GM12873 (cell line): ENCODE measurements around the gene GABBR2.

Experiments used
- TF ChIP-seq, protein P1 (sequence below): IDR thresholded peaks from 2 replicates; pipeline ENCODE4 v1.5.1; 2012; ENCODE audit warnings: low read depth, mild to moderate bottlenecking, moderate library complexity, low read length, control low read depth; ENCODE audit not compliant: insufficient read depth; ENCODE audit errors: missing control alignments

The GABBR2 gene

GRCh38 chr9:98730871-98731270 is 22.1 kb upstream of the GABBR2 start:
- TF ChIP-seq, protein P1, sequence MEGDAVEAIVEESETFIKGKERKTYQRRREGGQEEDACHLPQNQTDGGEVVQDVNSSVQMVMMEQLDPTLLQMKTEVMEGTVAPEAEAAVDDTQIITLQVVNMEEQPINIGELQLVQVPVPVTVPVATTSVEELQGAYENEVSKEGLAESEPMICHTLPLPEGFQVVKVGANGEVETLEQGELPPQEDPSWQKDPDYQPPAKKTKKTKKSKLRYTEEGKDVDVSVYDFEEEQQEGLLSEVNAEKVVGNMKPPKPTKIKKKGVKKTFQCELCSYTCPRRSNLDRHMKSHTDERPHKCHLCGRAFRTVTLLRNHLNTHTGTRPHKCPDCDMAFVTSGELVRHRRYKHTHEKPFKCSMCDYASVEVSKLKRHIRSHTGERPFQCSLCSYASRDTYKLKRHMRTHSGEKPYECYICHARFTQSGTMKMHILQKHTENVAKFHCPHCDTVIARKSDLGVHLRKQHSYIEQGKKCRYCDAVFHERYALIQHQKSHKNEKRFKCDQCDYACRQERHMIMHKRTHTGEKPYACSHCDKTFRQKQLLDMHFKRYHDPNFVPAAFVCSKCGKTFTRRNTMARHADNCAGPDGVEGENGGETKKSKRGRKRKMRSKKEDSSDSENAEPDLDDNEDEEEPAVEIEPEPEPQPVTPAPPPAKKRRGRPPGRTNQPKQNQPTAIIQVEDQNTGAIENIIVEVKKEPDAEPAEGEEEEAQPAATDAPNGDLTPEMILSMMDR, result no peak

DNA sequence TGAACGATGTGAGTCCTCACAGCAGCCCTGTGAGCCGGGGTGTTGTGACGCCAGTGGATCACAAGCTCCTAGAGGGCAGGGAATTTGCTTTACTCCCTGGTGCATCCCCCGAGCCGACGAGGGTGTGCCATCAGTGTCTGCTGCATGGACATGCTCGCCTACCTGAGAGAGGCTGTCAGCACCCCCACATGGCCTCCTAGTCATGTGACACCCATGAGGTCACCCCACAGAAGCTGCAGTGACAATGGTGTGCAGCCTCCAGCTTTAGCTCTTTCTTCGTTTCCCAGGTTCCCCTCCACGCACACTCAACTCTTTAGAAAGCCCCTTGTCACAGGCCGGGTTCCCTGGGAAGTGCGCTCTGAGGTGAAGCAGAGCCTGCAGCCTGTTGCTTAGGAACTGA is 19.8 kb upstream of the GABBR2 start:
- TF ChIP-seq, protein P1, result no peak

DNA sequence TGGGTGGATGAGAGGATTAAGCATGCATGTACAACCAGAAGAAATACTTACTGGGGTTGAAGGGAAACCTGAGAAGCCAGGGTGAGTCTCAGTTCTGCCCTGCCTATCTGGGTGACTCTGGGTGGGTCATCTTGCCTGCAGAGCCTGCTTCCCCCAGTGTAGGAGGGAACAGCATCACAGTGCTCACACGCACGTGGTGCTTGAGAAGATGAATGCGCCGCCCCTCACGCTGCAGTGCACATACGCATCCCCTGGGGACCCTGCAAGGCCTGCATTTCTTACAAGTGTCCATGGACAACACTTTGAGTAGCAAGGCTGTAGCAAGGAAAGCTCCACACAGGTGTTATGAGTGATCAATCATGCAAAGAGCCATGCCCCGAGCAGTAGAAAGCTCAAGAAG is 18.7 kb upstream of the GABBR2 start:
- TF ChIP-seq, protein P1, result no peak

- TF ChIP-seq, protein P1, result no peak
Observed at GRCh38 chr9:98726735-98727134, 18.0 kb upstream of the GABBR2 start.

GRCh38 chr9:98724810-98725530 is 16.2 kb upstream of the GABBR2 start:
- TF ChIP-seq, protein P1, result no peak

DNA sequence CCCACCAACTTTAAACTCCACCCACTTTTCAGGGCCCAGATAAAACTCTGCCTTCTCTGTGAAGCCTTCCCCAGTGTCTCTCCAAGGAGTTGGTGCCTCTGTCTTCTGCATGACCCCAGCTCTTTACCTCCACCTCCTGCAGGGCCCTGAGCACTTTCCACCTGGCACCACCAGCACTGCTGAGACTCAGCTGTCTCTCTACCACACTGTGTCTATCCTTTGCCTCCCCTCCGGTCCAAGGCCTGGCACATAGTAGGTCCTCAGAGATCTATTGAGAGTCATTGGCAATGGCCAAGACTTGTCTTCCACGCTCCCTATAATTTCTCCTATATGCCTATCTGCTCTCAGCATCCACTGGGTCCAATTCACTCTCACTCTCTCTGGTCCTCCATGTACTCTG is 12.9 kb upstream of the GABBR2 start:
- TF ChIP-seq, protein P1, result no peak

DNA sequence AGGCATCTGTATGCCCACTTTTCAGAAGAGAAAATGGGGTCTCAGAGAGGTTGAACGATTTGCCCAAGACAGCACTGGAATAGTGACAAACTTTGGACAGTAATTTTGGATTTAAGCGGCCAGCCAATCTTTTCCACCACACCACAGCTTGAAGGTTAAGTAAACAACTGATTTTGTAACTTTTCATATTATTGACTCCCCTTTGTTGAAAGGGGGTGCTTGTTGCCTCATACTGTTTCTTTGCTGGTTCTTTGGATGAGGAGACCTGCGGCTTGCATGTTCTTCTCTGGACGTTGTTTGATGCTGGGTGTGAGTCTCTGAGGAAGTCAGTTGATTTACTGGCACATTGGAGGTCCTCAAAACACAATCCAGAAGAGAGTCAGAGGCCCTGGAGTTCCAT is 11.7 kb upstream of the GABBR2 start:
- TF ChIP-seq, protein P1, result no peak

DNA sequence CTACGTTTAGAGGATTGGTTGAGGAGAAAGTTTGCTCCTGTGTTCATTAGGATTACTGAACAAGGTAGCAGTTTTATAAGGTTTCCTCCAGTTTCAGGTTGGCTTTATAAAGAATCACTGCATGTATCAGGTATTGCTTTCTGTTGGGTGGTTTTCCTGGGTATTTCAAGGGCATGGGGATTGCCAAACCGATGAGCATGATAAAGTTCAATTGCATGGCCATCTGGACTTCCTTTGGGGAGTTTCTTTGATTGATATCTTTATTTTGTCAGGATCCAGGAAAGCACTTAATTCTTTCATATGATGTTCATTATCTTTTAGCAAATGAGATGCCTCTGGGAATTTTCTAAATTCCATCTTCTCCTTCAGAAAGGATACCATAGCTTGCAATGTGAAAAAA is 10.3 kb upstream of the GABBR2 start:
- TF ChIP-seq, protein P1, result no peak
